Mononuclear cell (primary cell): ENCODE results near the gene FOXC2. TPM values are rescaled to one million over a fixed set of nuclear protein-coding genes. Genes with fewer than 3 reads are reported as not detected.

Experiments used
- H3K27me3 ChIP-seq: 2 replicates; pipeline ENCODE4 v1.6.0; 2011; ENCODE audit warnings: low read length, control low read depth; ENCODE audit not compliant: insufficient read depth
- H3K4me1 ChIP-seq: 2 replicates; pipeline ENCODE4 v1.5.1; 2011; ENCODE audit warnings: mild to moderate bottlenecking, low read length, control low read depth; ENCODE audit not compliant: insufficient read depth
- H3K4me3 ChIP-seq: 2 replicates; pipeline ENCODE4 v1.5.1; 2011; ENCODE audit warnings: mild to moderate bottlenecking, low read length, moderate library complexity
- H3K9me3 ChIP-seq: 2 replicates; pipeline ENCODE4 v1.5.1; 2011; ENCODE audit warnings: low read depth, mild to moderate bottlenecking, control low read depth, low read length
- total RNA-seq: library from RNA; depleted of rRNA; stranded (reverse); fragments of >200 nt; gene quantifications from one replicate; pipeline ENCODE4 v1.2.3, GENCODE V29; 2012

FOXC2 gene
- total RNA-seq, 1 donor = not detected

- no peaks in the 10 kb centered on the region for H3K9me3 ChIP-seq
- peaks cover 5% of the 10 kb centered on the region for H3K27me3 ChIP-seq
- peaks cover 16% of the 10 kb centered on the region for H3K4me1 ChIP-seq
- no peak overlapping the region for H3K4me3 ChIP-seq
Measured at GRCh38 chr16:86558355-86559193, 8.1 kb upstream of the FOXC2 start.

GRCh38 chr16:86559802-86560305 lies 6.8 kb upstream of the FOXC2 start:
- Histone ChIP-seq H3K4me3 (no peak overlapping the region), H3K27me3 (peaks cover 15% of the 10 kb centered on the region), H3K4me1 (peaks cover 13% of the 10 kb centered on the region), H3K9me3 (no peaks in the 10 kb centered on the region)

- H3K4me1 ChIP-seq = peaks cover 21% of the 10 kb centered on the region
- H3K27me3 ChIP-seq = peaks cover 37% of the 10 kb centered on the region
- H3K4me3 ChIP-seq = no peak overlapping the region
- no peaks in the 10 kb centered on the region for H3K9me3 ChIP-seq
Measured at GRCh38 chr16:86562356-86562755, 4.3 kb upstream of the FOXC2 start.

GRCh38 chr16:86563469-86564345 lies 2.9 kb upstream of the FOXC2 start:
- Histone ChIP-seq H3K4me1 (peaks cover 21% of the 10 kb centered on the region), H3K27me3 (peaks cover 44% of the 10 kb centered on the region), H3K9me3 (no peaks in the 10 kb centered on the region), H3K4me3 (no peak overlapping the region)

- Histone ChIP-seq H3K9me3 (no peaks in the 10 kb centered on the region), H3K27me3 (peaks cover 59% of the 10 kb centered on the region), H3K4me3 (no peak overlapping the region), H3K4me1 (peaks cover 21% of the 10 kb centered on the region)
Measured at GRCh38 chr16:86565181-86565631, 1.4 kb upstream of the FOXC2 start.

- H3K27me3 ChIP-seq = peaks cover 66% of the 10 kb centered on the region
- H3K4me1 ChIP-seq = peaks cover 21% of the 10 kb centered on the region
- H3K9me3 ChIP-seq = no peaks in the 10 kb centered on the region
- H3K4me3 ChIP-seq = no peak overlapping the region
Measured at GRCh38 chr16:86565644-86566511, 751 bp upstream of the FOXC2 start.

GRCh38 chr16:86566966-86567700 lies 504 bp downstream of the FOXC2 start:
- Histone ChIP-seq H3K9me3 (no peaks in the 10 kb centered on the region), H3K27me3 (peaks cover 78% of the 10 kb centered on the region), H3K4me1 (peaks cover 21% of the 10 kb centered on the region), H3K4me3 (no peak overlapping the region)

GRCh38 chr16:86567701-86568581 lies 1.3 kb downstream of the FOXC2 start:
- no peaks in the 10 kb centered on the region for H3K9me3 ChIP-seq
- H3K4me1 ChIP-seq = peaks cover 21% of the 10 kb centered on the region
- H3K27me3 ChIP-seq = peaks cover 81% of the 10 kb centered on the region
- H3K4me3 ChIP-seq = no peak overlapping the region

GRCh38 chr16:86568677-86569623 lies 2.3 kb downstream of the FOXC2 start:
- Histone ChIP-seq H3K4me3 (no peak overlapping the region), H3K9me3 (no peaks in the 10 kb centered on the region), H3K4me1 (peaks cover 17% of the 10 kb centered on the region), H3K27me3 (peaks cover 75% of the 10 kb centered on the region)

- Histone ChIP-seq H3K9me3 (no peaks in the 10 kb centered on the region), H3K4me1 (peaks cover 13% of the 10 kb centered on the region), H3K4me3 (no peak overlapping the region), H3K27me3 (peaks cover 71% of the 10 kb centered on the region)
Measured at GRCh38 chr16:86569701-86570447, 3.2 kb downstream of the FOXC2 start.

- H3K4me1 ChIP-seq = peaks cover 12% of the 10 kb centered on the region
- no peaks in the 10 kb centered on the region for H3K9me3 ChIP-seq
- no peak overlapping the region for H3K4me3 ChIP-seq
- peaks cover 69% of the 10 kb centered on the region for H3K27me3 ChIP-seq
Measured at GRCh38 chr16:86570558-86571529, 4.2 kb downstream of the FOXC2 start.
